GM12878 (cell line): ENCODE data around the gene USP38. TPM values are rescaled to one million over a fixed set of nuclear protein-coding genes. Genes with fewer than 3 reads are reported as not detected.

Source experiments
- ATAC-seq: fragments of 200-7000 bp; cut with Tn5 transposase; 3 replicates; pipeline ENCODE4 v1.9.1; 2020; ENCODE audit warnings: mild to moderate bottlenecking, moderate library complexity
- BruUV-seq: library from RNA; stranded (reverse); fragments of 400-500 nt; replicated peaks from 2 replicates; lab custom pipeline; 2021; lab: Mats Ljungman, UMichigan
- CTCF ChIA-PET: fragments of 300-600 bp; sonication (Branson Sonifier 250); formaldehyde crosslinking; extraction: SDS; loops from one replicate; lab custom pipeline; 2021; ENCODE audit warnings: inconsistent platforms; lab: Yijun Ruan, JAX
- POLR2A ChIA-PET: fragments of 350-600 bp; formaldehyde crosslinking; extraction: SDS; loops from one replicate; lab custom pipeline; 2021; ENCODE audit warnings: inconsistent platforms; lab: Charles Lee
- RAD21 ChIA-PET: fragments of 300-600 bp; sonication (Branson Sonifier 250); formaldehyde crosslinking; loops from one replicate; lab custom pipeline; 2023; ENCODE audit warnings: antibody characterized with exemption; ENCODE audit not compliant: unreplicated experiment; lab: Charles Lee
- SMC1A ChIA-PET: fragments of 300-600 bp; sonication (Branson Sonifier 250); formaldehyde crosslinking; loops from one replicate; lab custom pipeline; 2023; ENCODE audit not compliant: unreplicated experiment, uncharacterized antibody; lab: Charles Lee
- DNase-seq: peaks from one replicate; pipeline ENCODE4 v3.0.0-alpha.2; 2011; ENCODE audit warnings: low read depth, low spot score
- FAIRE-seq: peaks from 3 replicates; lab custom pipeline; 2011; peaks lifted over from hg19 to GRCh38; lab: Jason Lieb, UNC
- H2AFZ ChIP-seq: 2 replicates; pipeline ENCODE4 v1.6.0; 2011; ENCODE audit warnings: low read depth, low read length, control low read depth; ENCODE audit not compliant: control insufficient read depth
- H3K27ac ChIP-seq: 2 replicates; pipeline ENCODE4 v1.5.1; 2011; ENCODE audit warnings: control low read depth; ENCODE audit not compliant: control insufficient read depth, insufficient read depth
- H3K27me3 ChIP-seq, 2 experiments: replicated peaks in 1 of 2; 2 replicates each; pipeline versions ENCODE4 v1.6.0 to v1.6.1; 2011; ENCODE audit warnings: low read length in 1 of 2; ENCODE audit not compliant: control insufficient read depth in 2 of 2, insufficient read depth in 2 of 2
- H3K36me3 ChIP-seq, 2 experiments: 2 replicates each; pipeline ENCODE4 v1.5.1; 2011; ENCODE audit warnings: low read length in 1 of 2; ENCODE audit not compliant: control insufficient read depth in 2 of 2, insufficient read depth in 2 of 2
- H3K4me1 ChIP-seq: 2 replicates; pipeline ENCODE4 v1.6.1; 2011; ENCODE audit warnings: mild to moderate bottlenecking, low read length, moderate library complexity, mixed read lengths; ENCODE audit not compliant: control insufficient read depth, insufficient read depth
- H3K4me2 ChIP-seq: 2 replicates; pipeline ENCODE4 v1.6.0; 2011; ENCODE audit warnings: control low read depth; ENCODE audit not compliant: control insufficient read depth, insufficient read depth
- H3K4me3 ChIP-seq: fragments of 200-600 bp; sonication (generic); 2 replicates; pipeline ENCODE4 v1.5.1; 2016
- H3K79me2 ChIP-seq: 2 replicates; pipeline ENCODE4 v1.6.0; 2011; ENCODE audit warnings: low read length; ENCODE audit not compliant: control insufficient read depth, insufficient read depth
- H3K9ac ChIP-seq: 2 replicates; pipeline ENCODE4 v1.8.0; 2011; ENCODE audit warnings: low read length, control low read depth, mixed read lengths; ENCODE audit not compliant: control insufficient read depth, insufficient read depth
- H3K9me3 ChIP-seq: replicated peaks from 3 replicates; pipeline ENCODE4 v1.5.1; 2011; ENCODE audit warnings: mild to moderate bottlenecking, low read length; ENCODE audit not compliant: control insufficient read depth, insufficient read depth
- H4K20me1 ChIP-seq: 2 replicates; pipeline ENCODE4 v1.6.0; 2011; ENCODE audit not compliant: control insufficient read depth, insufficient read depth
- CREB1 ChIP-seq: IDR thresholded peaks from 2 replicates; pipeline ENCODE4 v1.6.1; 2012; ENCODE audit warnings: low read depth, mild to moderate bottlenecking, inconsistent platforms
- CREM ChIP-seq: IDR thresholded peaks from 2 replicates; pipeline ENCODE4 v1.6.1; 2014; ENCODE audit warnings: antibody characterized with exemption, low read depth
- JUNB ChIP-seq: IDR thresholded peaks from 2 replicates; pipeline ENCODE4 v1.6.1; 2016; ENCODE audit warnings: antibody characterized with exemption, mild to moderate bottlenecking
- MEF2A ChIP-seq: IDR thresholded peaks from 2 replicates; pipeline ENCODE4 v1.6.1; 2011; ENCODE audit warnings: low read depth, mild to moderate bottlenecking, low read length, moderate library complexity; ENCODE audit not compliant: insufficient read depth
- NFIC ChIP-seq: IDR thresholded peaks from 2 replicates; pipeline ENCODE4 v1.6.1; 2012; ENCODE audit warnings: low read depth, mild to moderate bottlenecking, inconsistent platforms, low read length, moderate library complexity
- NFYB ChIP-seq: IDR thresholded peaks from 2 replicates; pipeline ENCODE4 v1.6.1; 2011; ENCODE audit warnings: low read depth, mild to moderate bottlenecking, low read length, improper control_type of control experiment, moderate library complexity; ENCODE audit not compliant: insufficient read depth
- POLR2AphosphoS2 ChIP-seq: IDR thresholded peaks from 2 replicates; pipeline ENCODE4 v1.6.1; 2011; ENCODE audit warnings: low read depth, mild to moderate bottlenecking, low read length, improper control_type of control experiment, moderate library complexity
- POU2F2 ChIP-seq: IDR thresholded peaks from 3 replicates; pipeline ENCODE4 v1.6.1; 2011; ENCODE audit warnings: low read depth, mild to moderate bottlenecking, low read length, borderline replicate concordance
- RB1 ChIP-seq: fragments of 450-650 bp; formaldehyde crosslinking; IDR thresholded peaks from 2 replicates; pipeline ENCODE4 v1.6.1; 2017; ENCODE audit warnings: mild to moderate bottlenecking, borderline replicate concordance
- RUNX3 ChIP-seq: IDR thresholded peaks from 2 replicates; pipeline ENCODE4 v1.6.1; 2012; ENCODE audit warnings: low read length, inconsistent platforms
- SREBF2 ChIP-seq: IDR thresholded peaks from 2 replicates; pipeline ENCODE4 v1.6.1; 2012; ENCODE audit warnings: mild to moderate bottlenecking, low read length
- SRF ChIP-seq, 2 experiments: IDR thresholded peaks; 2 replicates each; pipeline ENCODE4 v1.6.1; 2011; ENCODE audit warnings: low read depth in 2 of 2, low read length in 2 of 2, mild to moderate bottlenecking in 1 of 2, moderate library complexity in 1 of 2
- SUZ12 ChIP-seq: fragments of 200-600 bp; sonication (generic); IDR thresholded peaks from one replicate; pipeline ENCODE4 v1.6.1; 2018; ENCODE audit warnings: antibody characterized with exemption, mild to moderate bottlenecking; ENCODE audit not compliant: unreplicated experiment
- WGBS: methylation state at CpG from one replicate; pipeline ENCODE4 v1.1.6; 2016; ENCODE audit warnings: low lambda C conversion rate; ENCODE audit not compliant: insufficient replicate concordance, insufficient coverage; ENCODE audit errors: missing lambda C conversion rate; 5-methylcytosine and 5-hydroxymethylcytosine counted together
- in situ Hi-C: fragments of 300-500 bp; cut with MboI; formaldehyde crosslinking; loops from 9 replicates; pipeline ENCODE4 v1.14.3; 2018; ENCODE audit warnings: mixed read lengths
- intact Hi-C: fragments of 100-400 bp; cut with micrococcal nuclease; formaldehyde crosslinking; loops from one replicate; pipeline ENCODE4 v1.14.2; 2022; ENCODE audit not compliant: unreplicated experiment
- polyA plus RNA-seq, 11 experiments: library from polyadenylated mRNA; depleted of rRNA in 4 of 11; unstranded in 6 of 11; stranded (reverse) in 5 of 11; fragments of >200 nt; fragmentation: Nextera tagmentation in 4 of 11; fragmentation: Illumina TruSeq in 1 of 11; extraction: Ambion mirVana in 4 of 11; extraction: Trizol in 1 of 11; gene quantifications; 1 replicate in 1 of 11; 2 replicates in 10 of 11; pipeline versions ENCODE4 v1.2.1 to v1.2.3, GENCODE V29; 2011 to 2016; ENCODE audit warnings: inconsistent platforms in 2 of 11, missing spikeins in 2 of 11, low read depth in 1 of 11
- total RNA-seq, 4 experiments: library from RNA; depleted of rRNA in 3 of 4; stranded (reverse); fragments of >200 nt in 3 of 4; fragmentation: Illumina TruSeq in 1 of 4; extraction: Trizol in 1 of 4; gene quantifications; 2 replicates each; pipeline versions ENCODE4 v1.2.1 to v1.2.3, GENCODE V29; 2013 to 2021
- TF ChIP-seq, protein P1 (sequence below): fragments of 450-650 bp; IDR thresholded peaks from 2 replicates; pipeline ENCODE4 v1.6.1; 2016; ENCODE audit warnings: mild to moderate bottlenecking
- TF ChIP-seq, protein P2 (sequence below): fragments of 450-650 bp; formaldehyde crosslinking; IDR thresholded peaks from 2 replicates; pipeline ENCODE4 v1.5.0; 2022; ENCODE audit warnings: mild to moderate bottlenecking, missing genetic modification characterization

The USP38 gene
- total and polyA plus RNA-seq, 10 of the 15 experiments (the other 5 are each of a cell fraction or from before 2014, with no cell fraction given): 4.4 to 19.0 (median 14.7) TPM

DNA sequence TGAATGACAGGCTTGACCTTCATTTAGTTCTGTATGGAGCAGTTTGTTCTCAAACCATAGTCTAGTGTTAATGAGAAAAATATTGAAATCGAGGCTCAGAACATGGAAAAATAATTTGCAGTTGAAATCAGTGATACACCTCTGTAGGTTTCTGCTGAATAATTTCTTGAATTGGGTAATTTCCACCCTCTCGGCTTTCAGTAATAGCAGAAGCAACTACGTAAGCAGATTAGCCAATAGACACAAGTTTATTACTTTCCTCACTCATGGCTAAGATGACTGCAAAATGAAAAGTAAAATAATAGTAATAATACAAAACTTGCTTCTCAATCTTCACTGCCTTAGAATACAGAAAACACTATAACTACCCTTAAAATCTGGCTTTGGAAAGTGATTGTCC, 46.0 kb downstream of the USP38 start:
- no peak overlapping the region for H3K4me3 ChIP-seq
- H3K9ac ChIP-seq: no peak overlapping the region
- no peaks in the 10 kb centered on the region for H3K36me3 ChIP-seq
- H3K4me2 ChIP-seq: no peak overlapping the region
- no peak overlapping the region for H3K27ac ChIP-seq
- no peaks in the 10 kb centered on the region for H3K9me3 ChIP-seq
- DNase-seq (no peak), FAIRE-seq (no peak), ATAC-seq (peak; percentile 84)
- CTCF ChIA-PET: no interaction called here
- TF ChIP-seq RUNX3: no peak
- TF ChIP-seq CREM: peak; percentile 60
- TF ChIP-seq NFIC: 0 out of 2 replicates have a peak, but pooled peaks have one; percentile 17
- TF ChIP-seq JUNB: peak; percentile 88
- TF ChIP-seq SUZ12: no peak
- TF ChIP-seq CREB1: peak; percentile 70
- TF ChIP-seq, all 136 proteins: peak for 4
- Histone ChIP-seq H2AFZ (no peak overlapping the region), H4K20me1 (no peaks in the 10 kb centered on the region), H3K4me1 (no peaks in the 10 kb centered on the region), H3K79me2 (no peaks in the 10 kb centered on the region), H3K27me3 (no peaks in the 10 kb centered on the region)
- no TSS peak for BruUV-seq
- WGBS: 2% methylated on average over 3 of the region's 3 CpGs
- SMC1A ChIA-PET: interaction anchor here (0.7 to 1.4 kb wide), 2 partner anchors 9 to 16 kb away, joined by 3 read pairs; no protein-coding TSS in a partner anchor
- RAD21 ChIA-PET: no interaction called here
- intact Hi-C loops (no loop called here), in situ Hi-C loops (no loop called here)
- POLR2A ChIA-PET: no interaction called here

DNA sequence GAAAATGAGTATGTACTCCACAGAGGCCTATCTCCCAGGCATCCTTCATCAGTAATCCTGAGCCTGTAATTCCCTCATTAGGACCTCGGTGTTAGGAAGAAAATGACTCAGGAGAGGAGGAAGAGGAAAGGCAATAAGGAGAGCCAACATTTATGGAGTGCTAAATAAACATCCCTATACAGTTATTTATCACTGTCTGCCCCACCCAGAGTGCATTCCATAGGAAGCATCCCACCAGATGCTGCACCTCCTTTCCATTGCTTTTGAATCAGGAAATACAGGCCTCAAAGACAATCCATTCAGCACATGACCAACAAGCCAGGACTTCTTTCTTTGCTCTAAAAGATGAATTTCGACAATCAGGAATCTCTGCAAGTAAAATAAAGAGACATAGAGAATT, 47.6 kb downstream of the USP38 start:
- H3K36me3 ChIP-seq: no peaks in the 10 kb centered on the region
- no peak for DNase-seq
- no peak overlapping the region for H3K4me3 ChIP-seq
- H3K9ac ChIP-seq: no peak overlapping the region
- no TSS peak for BruUV-seq
- SMC1A ChIA-PET: interaction anchor here (1.0 to 1.1 kb wide), 2 partner anchors 12 to 170 kb away, joined by 3 to 5 read pairs; no protein-coding TSS in a partner anchor
- no peak for FAIRE-seq
- no peak for ATAC-seq
- RAD21 ChIA-PET: no interaction called here
- H3K9me3 ChIP-seq: no peaks in the 10 kb centered on the region
- WGBS: 34% methylated on average over 2 of the region's 2 CpGs
- no peaks in the 10 kb centered on the region for H3K27me3 ChIP-seq
- intact Hi-C loops (no loop called here), in situ Hi-C loops (no loop called here)
- H3K27ac ChIP-seq: no peak overlapping the region
- no peaks in the 10 kb centered on the region for H3K79me2 ChIP-seq
- H3K4me1 ChIP-seq: no peaks in the 10 kb centered on the region
- CTCF ChIA-PET: interaction anchor here (1.0 kb wide), 1 partner anchor 8 kb away, joined by 3 read pairs; no protein-coding TSS in a partner anchor
- POLR2A ChIA-PET: no interaction called here
- no peak overlapping the region for H3K4me2 ChIP-seq
- no peaks in the 10 kb centered on the region for H4K20me1 ChIP-seq
- no peak overlapping the region for H2AFZ ChIP-seq
- TF ChIP-seq RB1: no peak
- TF ChIP-seq NFYB: no peak
- no peak for TF ChIP-seq POLR2AphosphoS2
- no peak for TF ChIP-seq MEF2A
- TF ChIP-seq SREBF2: no peak
- no peak for TF ChIP-seq POU2F2
- TF ChIP-seq, protein P1, sequence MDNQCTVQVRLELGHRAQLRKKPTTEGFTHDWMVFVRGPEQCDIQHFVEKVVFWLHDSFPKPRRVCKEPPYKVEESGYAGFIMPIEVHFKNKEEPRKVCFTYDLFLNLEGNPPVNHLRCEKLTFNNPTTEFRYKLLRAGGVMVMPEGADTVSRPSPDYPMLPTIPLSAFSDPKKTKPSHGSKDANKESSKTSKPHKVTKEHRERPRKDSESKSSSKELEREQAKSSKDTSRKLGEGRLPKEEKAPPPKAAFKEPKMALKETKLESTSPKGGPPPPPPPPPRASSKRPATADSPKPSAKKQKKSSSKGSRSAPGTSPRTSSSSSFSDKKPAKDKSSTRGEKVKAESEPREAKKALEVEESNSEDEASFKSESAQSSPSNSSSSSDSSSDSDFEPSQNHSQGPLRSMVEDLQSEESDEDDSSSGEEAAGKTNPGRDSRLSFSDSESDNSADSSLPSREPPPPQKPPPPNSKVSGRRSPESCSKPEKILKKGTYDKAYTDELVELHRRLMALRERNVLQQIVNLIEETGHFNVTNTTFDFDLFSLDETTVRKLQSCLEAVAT: no peak
- no peak for TF ChIP-seq SRF (IDR thresholded peaks at IDR 0.05; ENCODE audit: low read depth in 2 of 2, low read length in 2 of 2)
- TF ChIP-seq, protein P2, sequence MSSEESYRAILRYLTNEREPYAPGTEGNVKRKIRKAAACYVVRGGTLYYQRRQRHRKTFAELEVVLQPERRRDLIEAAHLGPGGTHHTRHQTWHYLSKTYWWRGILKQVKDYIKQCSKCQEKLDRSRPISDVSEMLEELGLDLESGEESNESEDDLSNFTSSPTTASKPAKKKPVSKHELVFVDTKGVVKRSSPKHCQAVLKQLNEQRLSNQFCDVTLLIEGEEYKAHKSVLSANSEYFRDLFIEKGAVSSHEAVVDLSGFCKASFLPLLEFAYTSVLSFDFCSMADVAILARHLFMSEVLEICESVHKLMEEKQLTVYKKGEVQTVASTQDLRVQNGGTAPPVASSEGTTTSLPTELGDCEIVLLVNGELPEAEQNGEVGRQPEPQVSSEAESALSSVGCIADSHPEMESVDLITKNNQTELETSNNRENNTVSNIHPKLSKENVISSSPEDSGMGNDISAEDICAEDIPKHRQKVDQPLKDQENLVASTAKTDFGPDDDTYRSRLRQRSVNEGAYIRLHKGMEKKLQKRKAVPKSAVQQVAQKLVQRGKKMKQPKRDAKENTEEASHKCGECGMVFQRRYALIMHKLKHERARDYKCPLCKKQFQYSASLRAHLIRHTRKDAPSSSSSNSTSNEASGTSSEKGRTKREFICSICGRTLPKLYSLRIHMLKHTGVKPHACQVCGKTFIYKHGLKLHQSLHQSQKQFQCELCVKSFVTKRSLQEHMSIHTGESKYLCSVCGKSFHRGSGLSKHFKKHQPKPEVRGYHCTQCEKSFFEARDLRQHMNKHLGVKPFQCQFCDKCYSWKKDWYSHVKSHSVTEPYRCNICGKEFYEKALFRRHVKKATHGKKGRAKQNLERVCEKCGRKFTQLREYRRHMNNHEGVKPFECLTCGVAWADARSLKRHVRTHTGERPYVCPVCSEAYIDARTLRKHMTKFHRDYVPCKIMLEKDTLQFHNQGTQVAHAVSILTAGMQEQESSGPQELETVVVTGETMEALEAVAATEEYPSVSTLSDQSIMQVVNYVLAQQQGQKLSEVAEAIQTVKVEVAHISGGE: no peak
